HepG2 (cell line): Measurements from ENCODE around the gene INO80E. TPM values are rescaled to one million over a fixed set of nuclear protein-coding genes. Genes with fewer than 3 reads are reported as not detected.

Source experiments
- ATAC-seq: fragments of 200-7000 bp; cut with Tn5 transposase; 3 replicates; pipeline ENCODE4 v1.9.1; 2020; ENCODE audit warnings: mild to moderate bottlenecking, moderate library complexity
- BruUV-seq: library from RNA; stranded (reverse); fragments of 400-500 nt; replicated peaks from 2 replicates; lab custom pipeline; 2021; lab: Mats Ljungman, UMichigan
- CTCF ChIA-PET: fragments of 300-600 bp; formaldehyde crosslinking; extraction: SDS; loops from one replicate; lab custom pipeline; 2021; ENCODE audit warnings: low total read pairs, inconsistent platforms, low intra/inter-chr PET ratio; lab: Yijun Ruan, JAX
- POLR2A ChIA-PET: fragments of 350-600 bp; sonication (Branson Sonifier 250); formaldehyde crosslinking; loops from one replicate; lab custom pipeline; 2020; ENCODE audit warnings: antibody characterized with exemption, inconsistent platforms; lab: Yijun Ruan, JAX
- DNase-seq: peaks from one replicate; pipeline ENCODE4 v3.0.0-alpha.2; 2015; ENCODE audit warnings: low spot score
- FAIRE-seq: peaks from 3 replicates; lab custom pipeline; 2011; peaks lifted over from hg19 to GRCh38; lab: Jason Lieb, UNC
- H2AFZ ChIP-seq: one replicate; pipeline ENCODE4 v1.6.1; 2011; ENCODE audit warnings: low read length, inconsistent platforms
- H3K27ac ChIP-seq: fragments of 300-600 bp; 3 replicates; pipeline ENCODE4 v1.8.0; 2011; ENCODE audit warnings: mixed run types, mild to moderate bottlenecking, mixed read lengths, low read length, inconsistent platforms; ENCODE audit not compliant: insufficient read depth; ENCODE audit errors: extremely low read length
- H3K27me3 ChIP-seq, 2 experiments: fragments of 200-600 bp in 1 of 2; 2 replicates in 1 of 2; 3 replicates in 1 of 2; pipeline versions ENCODE4 v1.6.0 to v1.8.0; 2011; ENCODE audit warnings: low read length in 2 of 2, mild to moderate bottlenecking in 2 of 2, moderate library complexity in 2 of 2, inconsistent platforms in 1 of 2; ENCODE audit not compliant: insufficient read depth in 2 of 2, control insufficient read depth in 1 of 2
- H3K36me3 ChIP-seq, 2 experiments: fragments of 200-600 bp in 1 of 2; replicated peaks in 1 of 2; 2 replicates in 1 of 2; 3 replicates in 1 of 2; pipeline versions ENCODE4 v1.5.1 to v1.8.0; 2011; ENCODE audit warnings: low read length in 2 of 2, inconsistent platforms in 1 of 2; ENCODE audit not compliant: insufficient read depth in 2 of 2, control insufficient read depth in 1 of 2
- H3K4me1 ChIP-seq: 2 replicates; pipeline ENCODE4 v1.5.1; 2012; ENCODE audit warnings: low read length, inconsistent platforms; ENCODE audit not compliant: insufficient read depth
- H3K4me2 ChIP-seq: 2 replicates; pipeline ENCODE4 v1.6.0; 2011; ENCODE audit warnings: low read depth, low read length, inconsistent platforms
- H3K4me3 ChIP-seq, 3 experiments: fragments of 200-600 bp in 1 of 3; sonication (generic), shearing (Covaris generic) in 1 of 3; replicated peaks in 1 of 3; 2 replicates each; pipeline ENCODE4 v1.5.1; 2011 to 2016; ENCODE audit warnings: low read length in 3 of 3, inconsistent platforms in 2 of 3, low read depth in 2 of 3, mild to moderate bottlenecking in 2 of 3, control low read depth in 1 of 3, mixed read lengths in 1 of 3; ENCODE audit not compliant: insufficient read depth in 1 of 3
- H3K79me2 ChIP-seq: one replicate; pipeline ENCODE4 v1.6.1; 2011; ENCODE audit warnings: low read length, inconsistent platforms; ENCODE audit not compliant: insufficient read depth
- H3K9ac ChIP-seq: 2 replicates; pipeline ENCODE4 v1.6.0; 2011; ENCODE audit warnings: mild to moderate bottlenecking, low read depth, low read length, inconsistent platforms; ENCODE audit not compliant: insufficient read depth
- H3K9me3 ChIP-seq: 2 replicates; pipeline ENCODE4 v1.5.1; 2012; ENCODE audit warnings: mild to moderate bottlenecking, low read length
- H4K20me1 ChIP-seq: 2 replicates; pipeline ENCODE4 v1.6.0; 2011; ENCODE audit warnings: inconsistent platforms, mild to moderate bottlenecking, low read length, moderate library complexity; ENCODE audit not compliant: insufficient read depth
- CBX1 ChIP-seq: IDR thresholded peaks from one replicate; pipeline ENCODE4 v1.6.1; 2016; ENCODE audit warnings: antibody characterized with exemption, low read depth
- GATAD1 ChIP-seq: IDR thresholded peaks from 2 replicates; pipeline ENCODE4 v1.6.1; 2016; ENCODE audit warnings: missing genetic modification reagents, missing compliant biosample characterization
- IRF2 ChIP-seq: IDR thresholded peaks from 2 replicates; pipeline ENCODE4 v1.6.1; 2018; ENCODE audit warnings: missing genetic modification reagents, missing compliant biosample characterization
- KLF12 ChIP-seq: sonication (generic); formaldehyde crosslinking; IDR thresholded peaks from 2 replicates; pipeline ENCODE4 v1.4.0; 2020; ENCODE audit warnings: missing genetic modification reagents, borderline replicate concordance
- SALL1 ChIP-seq: sonication (generic); formaldehyde crosslinking; IDR thresholded peaks from 2 replicates; pipeline ENCODE4 v1.8.0; 2022; ENCODE audit warnings: mild to moderate bottlenecking, missing genetic modification reagents
- SYNCRIP ChIP-seq: fragments of 200-400 bp; formaldehyde crosslinking; IDR thresholded peaks from 2 replicates; pipeline ENCODE4 v1.6.1; 2018; ENCODE audit warnings: mild to moderate bottlenecking, low read depth, low read length; ENCODE audit not compliant: insufficient read depth
- TEF ChIP-seq: sonication (generic); formaldehyde crosslinking; IDR thresholded peaks from 2 replicates; pipeline ENCODE4 v1.5.0; 2020; ENCODE audit warnings: missing genetic modification reagents
- TOE1 ChIP-seq: sonication (generic); formaldehyde crosslinking; IDR thresholded peaks from 2 replicates; pipeline ENCODE4 v1.4.0; 2020; ENCODE audit warnings: mild to moderate bottlenecking, missing genetic modification reagents
- ZNF333 ChIP-seq: sonication (generic); formaldehyde crosslinking; IDR thresholded peaks from 2 replicates; pipeline ENCODE4 v1.4.0; 2020; ENCODE audit warnings: mild to moderate bottlenecking, missing genetic modification reagents, borderline replicate concordance
- ZNF382 ChIP-seq: sonication (generic); formaldehyde crosslinking; IDR thresholded peaks from 2 replicates; pipeline ENCODE4 v1.5.0; 2020; ENCODE audit warnings: missing genetic modification reagents, mild to moderate bottlenecking, borderline replicate concordance
- ZNF550 ChIP-seq: sonication (generic); formaldehyde crosslinking; IDR thresholded peaks from 2 replicates; pipeline ENCODE4 v1.4.0; 2020; ENCODE audit warnings: mild to moderate bottlenecking, missing genetic modification reagents, borderline replicate concordance
- ZNF605 ChIP-seq: sonication (generic); formaldehyde crosslinking; IDR thresholded peaks from 2 replicates; pipeline ENCODE4 v1.8.0; 2022; ENCODE audit warnings: mild to moderate bottlenecking, missing genetic modification reagents
- WGBS: methylation state at CpG from one replicate; pipeline ENCODE4 v1.1.6; 2017; ENCODE audit warnings: low lambda C conversion rate; 5-methylcytosine and 5-hydroxymethylcytosine counted together
- in situ Hi-C: cut with HindIII; loops from 2 replicates; pipeline ENCODE4 v1.10.0; 2017; ENCODE audit warnings: low pct_unique_long_range_greater_than_20kb; ENCODE audit not compliant: extremely low pct_ligation_motif_present
- intact Hi-C: fragments of 100-400 bp; cut with micrococcal nuclease; formaldehyde crosslinking; loops from one replicate; pipeline ENCODE4 v1.10.0; 2022; ENCODE audit not compliant: unreplicated experiment
- polyA plus RNA-seq, 8 experiments: library from polyadenylated mRNA; depleted of rRNA in 3 of 8; stranded (reverse) in 7 of 8; unstranded in 1 of 8; fragments of >200 nt; fragmentation: Illumina TruSeq in 4 of 8; extraction: Trizol in 4 of 8; gene quantifications; 2 replicates each; pipeline versions ENCODE4 v1.2.1 to v1.2.3, GENCODE V29; 2011 to 2016; ENCODE audit warnings: low read depth in 4 of 8, missing spikeins in 1 of 8, mixed read lengths in 1 of 8; ENCODE audit not compliant: insufficient read depth in 1 of 8
- total RNA-seq, 5 experiments: library from RNA; depleted of rRNA; stranded (reverse); fragments of >200 nt; fragmentation: Illumina TruSeq; extraction: Trizol; gene quantifications; 2 replicates each; pipeline ENCODE4 v1.2.3, GENCODE V29; 2016; ENCODE audit warnings: low read depth in 1 of 5
- TF ChIP-seq, protein P1 (sequence below): sonication (generic); formaldehyde crosslinking; IDR thresholded peaks from 2 replicates; pipeline ENCODE4 v1.5.0; 2020; ENCODE audit warnings: missing genetic modification reagents

INO80E gene
- total and polyA plus RNA-seq, 2 of the 13 experiments (the other 11 are each of a cell fraction or from before 2014, with no cell fraction given): 25.8 to 45.6 TPM

GRCh38 chr16:29947897-29948296 lies 48.1 kb upstream of the INO80E start:
- intact Hi-C loops: no loop called here
- H3K79me2 ChIP-seq: no peaks in the 10 kb centered on the region
- no peak overlapping the region for H2AFZ ChIP-seq
- no peak for TF ChIP-seq ZNF550
- TF ChIP-seq IRF2: no peak
- no peak for TF ChIP-seq TEF (CRISPR knock-in tag)
- no peak for TF ChIP-seq SYNCRIP
- TF ChIP-seq, protein P1, sequence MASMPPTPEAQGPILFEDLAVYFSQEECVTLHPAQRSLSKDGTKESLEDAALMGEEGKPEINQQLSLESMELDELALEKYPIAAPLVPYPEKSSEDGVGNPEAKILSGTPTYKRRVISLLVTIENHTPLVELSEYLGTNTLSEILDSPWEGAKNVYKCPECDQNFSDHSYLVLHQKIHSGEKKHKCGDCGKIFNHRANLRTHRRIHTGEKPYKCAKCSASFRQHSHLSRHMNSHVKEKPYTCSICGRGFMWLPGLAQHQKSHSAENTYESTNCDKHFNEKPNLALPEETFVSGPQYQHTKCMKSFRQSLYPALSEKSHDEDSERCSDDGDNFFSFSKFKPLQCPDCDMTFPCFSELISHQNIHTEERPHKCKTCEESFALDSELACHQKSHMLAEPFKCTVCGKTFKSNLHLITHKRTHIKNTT: no peak
- TF ChIP-seq SALL1 (CRISPR knock-in tag): no peak
- TF ChIP-seq ZNF382 (CRISPR knock-in tag): no peak
- TF ChIP-seq TOE1 (CRISPR knock-in tag): no peak
- no peak for TF ChIP-seq GATAD1 (CRISPR knock-in tag)
- TF ChIP-seq ZNF333 (CRISPR knock-in tag): no peak
- no peak for TF ChIP-seq ZNF605 (CRISPR knock-in tag)
- TF ChIP-seq CBX1: no peak
- TF ChIP-seq KLF12 (CRISPR knock-in tag): no peak
- FAIRE-seq: no peak
- ATAC-seq: no peak
- peaks cover 0 to 10% of the 10 kb centered on the region in 2 experiments; a peak in 1 of 5 replicates for H3K27me3 ChIP-seq
- BruUV-seq: no TSS peak
- in situ Hi-C loops: no loop called here
- peaks cover 36% of the 10 kb centered on the region for H3K4me1 ChIP-seq
- POLR2A ChIA-PET: no interaction called here
- H3K27ac ChIP-seq: no peak overlapping the region
- no peak overlapping the region for H3K4me3 ChIP-seq
- CTCF ChIA-PET: no interaction called here
- WGBS: 1% methylated on average over 2 of the region's 2 CpGs
- DNase-seq: no peak
- no peaks in the 10 kb centered on the region for H4K20me1 ChIP-seq
- no peak overlapping the region for H3K9ac ChIP-seq
- no peak overlapping the region for H3K4me2 ChIP-seq
- peaks cover 8% of the 10 kb centered on the region; the same call in 1 of the 2 replicates for H3K9me3 ChIP-seq
- H3K36me3 ChIP-seq: no peaks in the 10 kb centered on the region
